Muscle of back (tissue), 11 donors: ENCODE data around the gene ALLC. TPM values are rescaled to one million over a fixed set of nuclear protein-coding genes. Genes with fewer than 3 reads are reported as not detected.

ENCODE experiments used
- DNase-seq, 3 donors: peaks; one replicate each; pipeline versions ENCODE4 v3.0.0 to v3.0.0-alpha.2; 2013
- polyA plus RNA-seq, 10 donors: library from polyadenylated mRNA; unstranded; fragments of 120-200 nt; gene quantifications; one replicate each; pipeline ENCODE4 v1.2.1, GENCODE V29; 2013; ENCODE audit not compliant: insufficient read length in 10 of 10

Gene ALLC
- polyA plus RNA-seq, 10 donors: 0.11 to 0.20 (median 0.14) TPM; not detected in 7

DNA sequence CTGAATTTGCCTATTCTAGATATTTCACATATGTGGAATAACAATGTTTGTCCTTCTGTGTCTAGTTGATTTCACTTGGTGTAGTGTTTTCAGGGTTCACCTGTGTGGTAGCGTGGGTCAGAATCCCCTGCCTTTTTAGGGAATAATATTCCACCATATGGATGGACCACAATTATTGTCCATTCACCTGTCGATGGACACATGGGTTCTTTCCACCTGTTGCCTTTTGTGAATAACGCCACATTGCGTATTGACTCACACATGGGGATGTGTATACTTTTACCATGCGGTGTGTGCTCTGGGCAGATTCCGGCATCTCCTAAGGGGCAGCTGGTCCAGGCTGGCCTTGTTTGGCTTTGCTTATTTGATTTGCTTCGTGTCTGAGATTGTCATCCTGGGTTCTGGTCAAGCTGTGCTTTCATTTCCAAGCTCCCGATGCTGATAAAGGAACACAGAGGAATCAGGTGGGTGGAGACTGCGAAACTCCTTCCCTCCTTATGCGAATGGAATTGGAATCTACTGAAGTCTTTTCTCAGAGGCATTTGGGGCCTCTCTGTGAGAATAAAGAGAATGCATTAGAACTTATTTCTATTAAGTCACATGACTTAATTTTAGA lies 18.9 kb upstream of the ALLC start:
- DNase-seq: no peak

DNA sequence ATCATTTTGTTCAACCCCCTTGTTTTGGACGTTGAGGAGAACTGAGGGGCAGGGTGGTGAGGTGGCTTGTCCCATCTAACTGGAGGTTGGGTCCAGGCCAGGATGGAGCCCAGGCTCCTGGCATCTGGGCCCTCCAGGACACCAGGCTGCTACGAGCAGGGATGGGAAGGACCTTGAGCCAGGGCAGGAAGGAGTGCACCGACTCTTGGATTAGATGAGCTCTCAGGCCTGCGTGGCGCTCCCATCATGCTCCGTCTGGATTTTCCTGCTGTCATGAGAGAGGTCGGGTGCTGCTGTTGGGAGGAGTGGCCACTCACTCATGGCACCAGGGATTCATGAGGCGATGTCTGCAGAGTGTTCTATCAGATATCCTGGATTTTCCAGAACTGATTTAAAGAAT lies 18.3 kb upstream of the ALLC start:
- DNase-seq: no peak

DNA sequence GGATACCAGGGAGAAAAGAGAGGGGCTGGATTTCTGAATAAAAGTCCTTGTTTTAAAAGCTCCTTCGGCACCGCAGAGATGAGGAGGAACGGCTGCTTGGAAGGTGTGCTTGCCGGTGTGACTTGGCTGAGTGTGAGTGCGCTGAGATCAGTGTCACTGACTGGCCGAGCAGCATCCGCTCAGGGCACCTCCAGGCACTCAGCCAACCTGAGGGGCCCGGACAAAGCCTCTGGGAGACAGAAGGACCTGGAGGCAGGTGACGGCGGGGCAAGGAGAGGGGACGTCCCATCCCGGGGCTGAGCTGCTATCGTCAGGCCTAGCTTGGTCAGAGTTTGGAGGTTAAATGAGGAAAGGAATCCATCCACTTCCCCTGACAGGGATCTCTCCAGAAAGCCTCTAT lies 16.8 kb upstream of the ALLC start:
- no peak for DNase-seq

DNA sequence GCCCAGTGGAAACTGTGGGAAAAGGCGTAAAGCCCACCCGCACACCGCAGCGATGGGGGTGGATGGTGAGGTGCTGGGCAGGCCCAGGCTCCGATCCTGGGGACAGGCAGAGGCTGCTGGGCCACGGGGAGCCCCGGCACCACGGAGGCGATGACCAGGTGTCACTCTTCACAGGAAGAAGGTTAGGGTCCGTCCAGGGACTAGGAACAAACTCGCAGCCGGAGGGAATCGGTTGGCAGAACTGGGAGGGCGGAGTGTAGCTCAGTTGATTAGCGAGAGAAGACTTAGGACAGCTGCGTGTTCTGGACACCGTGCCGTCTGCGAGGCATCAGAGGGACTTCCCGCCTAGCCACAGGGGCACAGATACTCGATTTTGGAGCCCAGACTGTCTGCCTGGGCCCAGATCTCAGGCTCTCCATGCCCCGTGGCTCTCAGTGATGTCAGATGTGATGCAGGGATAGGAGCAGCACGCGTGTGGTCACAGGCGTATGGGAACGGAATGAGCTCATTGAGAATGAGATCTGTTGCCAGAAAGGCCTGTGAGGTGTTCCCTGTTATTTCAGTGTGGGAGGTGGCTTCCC lies 16.1 kb upstream of the ALLC start:
- no peak for DNase-seq

DNA sequence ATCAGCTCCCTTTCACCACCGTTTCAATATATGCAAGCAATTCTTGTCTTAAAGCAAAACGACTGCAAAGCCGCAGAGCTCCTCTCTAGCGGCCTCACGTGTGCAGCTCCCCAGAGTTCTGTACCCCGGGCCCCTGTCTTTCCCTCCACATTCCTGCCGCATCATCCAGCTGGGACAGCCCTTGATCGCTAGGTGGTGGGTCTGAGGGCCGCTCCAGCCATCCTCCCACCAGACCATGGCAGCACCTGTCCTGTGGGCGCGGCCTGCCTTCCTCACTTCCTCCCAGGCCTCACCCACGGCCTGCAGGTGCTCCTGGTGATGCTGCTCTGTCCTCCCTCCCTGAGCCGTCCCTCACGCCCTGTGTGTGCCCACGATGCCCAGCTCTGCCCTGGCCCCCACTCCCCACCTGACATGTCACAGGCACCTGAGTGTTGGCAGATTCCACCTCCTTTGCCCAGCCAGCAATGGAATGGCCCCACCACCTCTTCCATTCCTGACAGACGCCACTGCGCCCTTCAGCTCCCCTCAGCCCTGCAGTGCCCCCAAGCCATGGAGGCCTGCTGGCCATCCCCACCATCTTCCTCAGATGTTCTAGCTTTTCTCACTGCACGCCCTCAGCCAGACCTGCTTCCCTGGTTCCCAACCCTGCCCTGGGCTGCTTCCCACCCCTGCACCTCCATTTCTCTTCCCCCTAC lies 15.3 kb upstream of the ALLC start:
- no peak for DNase-seq

DNA sequence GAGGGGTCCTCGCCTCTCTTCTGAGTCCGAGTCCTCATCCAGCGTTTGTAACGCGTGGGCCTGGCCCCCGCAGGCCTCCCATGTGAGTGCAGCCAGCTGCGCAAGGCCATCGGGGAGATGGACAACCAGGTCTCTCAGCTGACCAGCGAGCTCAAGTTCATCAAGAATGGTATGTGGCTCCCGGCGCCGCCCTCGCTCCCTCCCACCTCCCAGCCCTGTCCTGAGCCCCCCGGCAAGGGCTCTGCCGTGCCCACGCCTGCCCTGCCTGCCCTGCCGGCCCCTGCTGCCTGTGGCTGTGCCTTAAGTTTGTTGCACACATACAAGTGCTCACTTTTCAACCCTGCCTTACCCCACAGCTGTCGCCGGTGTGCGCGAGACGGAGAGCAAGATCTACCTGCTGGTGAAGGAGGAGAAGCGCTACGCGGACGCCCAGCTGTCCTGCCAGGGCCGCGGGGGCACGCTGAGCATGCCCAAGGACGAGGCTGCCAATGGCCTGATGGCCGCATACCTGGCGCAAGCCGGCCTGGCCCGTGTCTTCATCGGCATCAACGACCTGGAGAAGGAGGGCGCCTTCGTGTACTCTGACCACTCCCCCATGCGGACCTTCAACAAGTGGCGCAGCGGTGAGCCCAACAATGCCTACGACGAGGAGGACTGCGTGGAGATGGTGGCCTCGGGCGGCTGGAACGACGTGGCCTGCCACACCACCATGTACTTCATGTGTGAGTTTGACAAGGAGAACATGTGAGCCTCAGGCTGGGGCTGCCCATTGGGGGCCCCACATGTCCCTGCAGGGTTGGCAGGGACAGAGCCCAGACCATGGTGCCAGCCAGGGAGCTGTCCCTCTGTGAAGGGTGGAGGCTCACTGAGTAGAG lies 14.4 kb upstream of the ALLC start:
- DNase-seq: no peak

DNA sequence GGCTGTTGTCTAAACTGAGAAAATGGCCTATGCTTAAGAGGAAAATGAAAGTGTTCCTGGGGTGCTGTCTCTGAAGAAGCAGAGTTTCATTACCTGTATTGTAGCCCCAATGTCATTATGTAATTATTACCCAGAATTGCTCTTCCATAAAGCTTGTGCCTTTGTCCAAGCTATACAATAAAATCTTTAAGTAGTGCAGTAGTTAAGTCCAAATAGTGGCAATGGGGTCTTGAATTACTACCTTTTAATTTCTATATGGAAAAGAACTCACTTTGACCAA lies 13.8 kb upstream of the ALLC start:
- DNase-seq: no peak

DNA sequence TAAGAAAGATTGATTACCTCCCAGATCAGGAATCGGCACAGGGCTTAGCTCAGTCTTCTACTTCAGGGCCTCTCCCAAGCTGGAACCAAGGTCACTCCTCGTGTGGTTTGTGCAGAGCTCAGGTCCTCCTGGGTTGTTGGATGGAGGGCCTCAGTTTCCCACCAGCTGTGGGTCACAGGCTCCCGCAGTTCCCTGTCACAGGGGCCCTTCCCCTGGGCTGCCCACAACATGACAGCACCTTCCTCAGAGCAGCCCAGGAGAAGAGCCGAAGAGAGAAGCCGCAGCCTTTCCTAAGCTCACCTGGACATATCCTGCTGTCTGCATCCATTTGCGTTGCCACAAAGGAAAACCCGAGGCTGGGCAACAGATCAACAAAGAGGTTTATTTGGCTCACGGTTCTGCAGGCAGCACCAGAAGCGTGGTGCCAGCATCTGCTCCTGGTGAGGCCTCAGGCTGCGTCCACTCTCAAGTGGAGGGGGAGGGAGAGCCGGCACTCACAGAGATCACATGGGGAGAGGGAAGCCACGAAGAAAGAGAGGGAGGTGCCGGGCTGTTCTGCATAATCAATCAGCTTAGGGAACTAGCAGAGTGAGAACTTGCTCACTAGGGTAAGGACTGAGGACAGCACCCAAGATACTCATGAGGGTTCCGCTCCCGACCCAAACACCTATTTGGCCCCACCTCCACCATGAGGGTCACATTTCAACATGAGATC lies 13.0 kb upstream of the ALLC start:
- DNase-seq: no peak

DNA sequence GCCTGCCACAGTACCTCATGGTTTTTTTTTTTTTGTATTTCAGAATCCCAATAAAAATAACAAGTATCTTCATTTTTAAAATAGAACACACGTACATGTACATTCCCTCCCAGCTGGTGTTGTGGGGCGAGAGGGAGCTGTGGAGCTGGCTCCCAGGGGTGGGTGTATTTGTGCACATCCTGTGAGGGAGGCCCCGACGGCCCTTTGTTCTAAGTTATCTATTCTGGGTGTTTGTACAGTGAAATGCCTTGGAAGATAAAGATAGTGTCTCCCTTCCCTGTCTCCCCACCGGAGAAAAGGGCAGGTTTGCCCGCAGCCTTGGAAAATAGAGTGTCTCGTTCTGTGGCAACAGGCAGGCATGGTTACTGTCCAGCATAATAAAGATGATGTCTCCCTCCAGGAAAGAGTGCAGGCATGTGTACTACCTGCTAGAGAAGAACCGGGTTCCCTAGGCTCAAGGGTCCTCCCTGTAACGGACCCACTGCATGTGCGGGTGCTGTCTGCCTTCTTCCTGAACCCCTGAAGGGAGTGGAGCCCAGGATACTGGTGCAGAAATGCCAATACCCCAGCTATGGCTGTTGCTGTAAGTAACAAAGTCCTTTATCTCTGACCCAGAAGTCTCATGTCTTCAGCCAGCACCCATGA lies 12.1 kb upstream of the ALLC start:
- DNase-seq: no peak

DNA sequence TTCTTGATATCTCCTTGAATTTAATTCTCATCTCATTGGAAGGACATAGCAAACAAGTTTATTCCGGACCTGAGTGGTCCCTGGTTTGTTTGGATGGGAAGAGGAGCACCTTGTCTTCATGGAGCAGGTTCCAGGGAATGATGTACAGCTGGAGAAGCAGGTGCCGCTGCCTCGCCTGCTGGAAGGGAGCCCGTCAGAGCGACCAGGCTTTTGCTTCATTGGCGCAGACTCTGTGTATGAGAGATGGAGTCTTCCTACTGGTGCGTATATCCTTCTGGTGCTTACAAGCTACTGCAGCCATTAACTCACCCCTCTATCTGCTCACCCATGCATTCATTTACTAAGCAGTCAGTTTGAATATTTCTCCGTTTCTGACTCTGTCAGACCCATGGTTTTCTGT lies 11.6 kb upstream of the ALLC start:
- no peak for DNase-seq

DNA sequence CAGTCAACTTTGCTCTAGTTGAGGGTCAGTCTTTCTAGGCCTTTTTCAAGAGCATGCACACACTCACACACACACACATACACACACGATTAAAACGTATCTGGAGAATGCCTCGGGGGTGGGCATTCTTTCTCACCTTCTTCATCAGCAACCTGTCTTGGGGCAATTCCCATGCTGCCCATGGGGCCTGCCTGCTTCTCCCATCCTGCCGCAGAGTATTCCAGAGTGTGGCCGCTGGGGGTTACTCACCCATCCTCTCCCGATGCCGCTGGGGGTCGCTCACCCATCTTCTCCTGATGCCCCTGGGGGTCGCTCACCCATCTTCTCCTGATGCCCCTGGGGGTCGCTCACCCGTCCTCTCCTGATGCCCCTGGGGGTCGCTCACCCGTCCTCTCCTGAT lies 10.8 kb upstream of the ALLC start:
- no peak for DNase-seq

DNA sequence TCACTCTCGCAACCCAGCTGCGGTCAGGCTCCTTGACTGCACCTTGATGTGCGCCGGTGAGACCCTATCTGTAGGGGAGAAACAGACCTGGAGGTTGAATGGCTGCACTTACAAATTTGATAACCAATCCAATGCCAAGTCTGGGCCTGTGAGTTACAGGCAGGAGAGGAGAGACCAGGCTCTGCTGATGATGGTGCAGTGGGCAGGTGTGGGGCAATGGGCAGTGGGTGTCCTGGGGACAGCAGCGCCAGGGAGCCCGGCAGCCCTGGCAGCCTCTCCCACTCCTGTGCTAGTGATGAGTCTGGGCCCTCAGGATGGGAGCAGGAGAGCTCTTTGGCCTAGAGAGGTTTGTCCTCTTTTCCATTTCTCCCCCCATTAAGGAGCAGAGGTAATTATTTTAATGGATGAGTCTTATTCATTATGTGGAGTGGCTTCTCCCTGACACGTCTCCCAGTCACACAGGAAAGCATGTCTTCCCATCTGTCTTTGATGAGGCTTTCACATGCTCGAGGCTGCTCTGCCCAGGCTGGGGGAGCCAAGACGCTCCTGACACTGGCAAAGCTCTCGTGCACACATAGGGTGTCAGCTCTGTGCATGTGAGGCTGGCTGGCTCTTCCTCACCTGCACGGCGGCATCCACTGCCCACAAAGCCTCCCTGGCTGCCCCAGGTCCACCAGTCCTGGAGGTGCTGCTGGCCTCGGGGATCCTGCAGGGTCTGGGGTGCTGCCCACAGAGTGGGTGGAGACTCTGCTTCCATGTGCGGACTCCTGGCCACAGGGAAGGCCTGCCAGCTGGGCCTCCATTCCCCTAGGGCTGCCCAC lies 10.0 kb upstream of the ALLC start:
- no peak for DNase-seq

DNA sequence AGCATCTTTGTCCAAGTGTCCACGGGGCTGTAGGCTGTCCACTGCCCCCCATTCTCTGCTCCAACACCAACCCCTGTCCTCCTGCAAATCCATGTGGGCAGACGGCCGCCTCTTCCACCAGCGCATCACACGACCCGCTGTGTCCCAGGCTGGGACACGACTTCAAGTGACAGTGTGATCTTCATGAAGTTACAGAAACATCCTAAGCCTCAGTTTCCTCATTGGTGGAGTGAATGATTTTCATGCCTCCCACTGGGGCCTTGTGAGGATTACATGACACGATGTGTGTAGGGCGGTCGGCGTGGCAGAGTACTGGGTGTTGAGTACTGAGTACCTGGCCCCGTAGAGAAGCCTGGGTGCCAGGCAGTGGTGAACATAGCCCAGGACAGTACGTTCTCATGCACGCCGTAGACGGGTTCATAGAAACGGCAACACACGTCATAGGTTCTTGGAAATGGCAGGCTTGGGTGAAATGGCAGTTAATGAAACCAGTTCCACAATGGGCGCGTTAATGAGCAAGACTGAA lies 9.3 kb upstream of the ALLC start:
- no peak for DNase-seq

DNA sequence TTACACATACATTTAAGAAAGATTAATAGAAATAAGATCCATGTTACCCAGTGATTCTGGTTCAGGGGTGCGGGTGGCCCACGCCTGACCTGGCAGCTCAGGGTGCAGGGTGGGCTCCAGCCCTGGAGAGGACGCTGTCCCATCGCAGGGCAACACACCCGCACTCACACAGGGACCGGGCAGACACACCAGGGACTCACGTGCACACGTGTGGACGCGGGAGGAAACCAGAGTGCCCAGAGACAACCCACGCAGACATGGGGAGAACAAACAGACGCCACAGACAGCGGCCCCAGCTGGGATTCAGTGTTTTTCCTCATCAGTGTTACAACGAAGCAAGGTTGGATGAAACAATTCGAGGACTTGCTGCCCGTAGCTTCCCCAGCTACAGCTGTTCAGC lies 8.4 kb upstream of the ALLC start:
- no peak for DNase-seq

DNA sequence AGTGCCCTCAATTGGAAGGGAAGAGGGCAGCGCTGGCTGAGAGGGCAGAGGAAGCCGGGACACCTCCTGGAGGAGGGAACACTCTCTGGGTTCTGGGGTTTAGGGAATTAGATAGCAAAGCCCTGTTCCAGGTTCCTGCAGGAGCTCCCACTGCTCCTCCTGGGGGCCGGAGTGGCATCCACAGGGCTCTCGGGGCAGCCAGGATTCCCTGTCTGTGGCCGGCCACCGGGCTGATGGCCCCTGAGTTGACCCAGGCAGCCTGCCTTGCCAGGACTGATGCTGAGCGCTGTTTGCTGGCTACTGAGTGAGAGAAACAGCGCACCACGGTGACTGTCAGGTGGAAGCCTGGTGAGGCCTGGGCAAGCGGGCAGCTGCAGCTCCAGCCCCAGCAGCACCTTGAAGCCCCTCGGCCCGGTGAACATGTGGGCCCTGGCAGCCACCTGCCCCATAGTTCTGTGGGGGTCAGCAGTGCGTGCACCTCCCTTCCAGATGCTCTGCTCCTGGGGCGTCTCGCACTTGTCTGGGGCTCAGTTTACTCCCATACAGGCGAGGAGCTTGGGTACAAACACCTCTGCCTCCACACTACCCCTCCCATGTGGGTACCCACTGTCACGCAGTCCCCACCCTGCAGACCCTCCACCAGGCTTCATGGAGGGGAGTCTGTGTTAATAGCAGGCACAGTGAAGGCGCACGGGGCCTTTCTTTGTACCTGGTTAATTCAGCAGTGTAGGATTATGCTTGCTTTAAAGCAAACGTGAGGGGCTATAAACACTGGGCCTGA lies 7.7 kb upstream of the ALLC start:
- no peak for DNase-seq

DNA sequence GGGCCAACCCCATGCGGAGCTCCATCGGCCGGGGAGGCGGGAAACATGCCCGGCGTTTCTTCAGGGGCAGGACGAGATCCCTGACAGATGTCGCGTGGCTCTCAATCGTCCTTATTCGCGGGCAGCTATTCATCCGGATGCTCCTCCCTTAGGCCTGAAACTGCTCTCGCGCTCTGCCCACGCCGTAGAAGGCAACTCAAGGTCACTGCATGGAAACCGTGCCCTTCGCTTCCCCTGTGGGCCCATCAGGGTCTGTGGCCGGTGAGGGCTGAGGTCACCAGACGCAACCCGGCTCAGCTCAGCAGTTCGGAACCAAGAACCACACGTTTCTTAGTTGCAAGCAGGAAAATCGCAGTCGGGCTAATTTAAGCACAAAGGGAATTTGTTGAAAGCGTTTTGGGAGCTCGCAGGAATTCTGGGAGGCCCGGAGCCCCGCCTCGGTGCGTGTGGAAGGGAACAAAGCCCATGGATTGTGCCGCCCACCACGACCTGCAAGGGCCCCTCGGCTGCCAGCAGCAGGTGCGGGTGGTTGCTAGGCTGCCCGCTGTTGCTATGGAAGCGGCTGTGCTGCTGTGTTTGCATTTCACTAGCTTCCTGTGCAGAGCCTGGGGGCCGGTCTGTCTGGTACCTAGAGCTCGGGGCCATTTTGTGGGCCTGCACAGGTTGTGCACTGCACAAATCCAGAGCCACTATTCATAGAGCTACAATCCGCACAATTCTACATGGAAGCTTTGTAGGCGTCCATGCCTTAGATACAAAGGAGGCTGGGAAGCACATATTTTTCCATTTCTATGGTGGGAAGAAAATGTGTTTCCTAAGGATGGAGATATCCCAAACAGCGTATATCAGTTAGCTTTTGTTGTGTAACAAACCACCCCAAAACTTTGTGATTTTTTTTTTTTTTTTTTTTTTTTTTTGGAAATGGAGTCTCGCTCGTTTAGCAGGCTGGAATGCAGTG lies 6.0 kb upstream of the ALLC start:
- DNase-seq: peak in 2 of 3 donors; percentile 30 to 80

DNA sequence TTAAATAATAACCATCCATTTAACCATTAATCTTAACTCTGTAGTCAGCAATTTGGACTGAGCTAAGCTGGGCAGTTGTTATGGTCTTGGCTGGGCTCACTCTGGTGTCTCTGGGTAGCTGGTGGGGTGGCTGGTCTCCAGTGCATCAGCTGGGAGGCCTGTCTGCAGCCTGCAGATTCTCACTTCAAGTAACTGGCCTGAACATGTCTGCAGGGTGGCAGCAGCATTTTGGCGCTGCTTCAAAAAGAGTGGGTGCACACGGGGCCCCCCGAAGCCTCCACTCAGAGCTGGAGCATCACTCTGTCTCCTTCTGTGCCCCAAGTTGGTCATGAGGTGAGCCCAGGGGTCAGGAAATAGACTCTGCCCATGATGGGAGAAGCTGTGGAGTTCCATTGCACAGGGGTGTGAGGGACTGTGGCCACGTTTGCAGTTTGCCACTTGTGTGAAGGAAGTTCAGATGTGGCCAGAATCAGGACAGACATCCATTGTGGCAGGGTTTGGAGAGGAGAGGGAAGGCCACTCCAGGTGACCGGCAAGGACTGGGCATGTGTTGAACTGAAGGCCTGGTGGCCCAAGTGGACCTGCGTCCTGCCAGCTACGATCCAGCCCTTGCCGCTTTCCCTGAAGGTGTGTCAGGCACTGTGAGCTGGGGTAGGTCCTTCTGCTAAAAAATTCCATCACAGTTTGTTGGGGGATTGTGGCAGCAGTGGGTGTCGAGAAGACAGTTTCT lies 4.9 kb upstream of the ALLC start:
- DNase-seq: no peak

DNA sequence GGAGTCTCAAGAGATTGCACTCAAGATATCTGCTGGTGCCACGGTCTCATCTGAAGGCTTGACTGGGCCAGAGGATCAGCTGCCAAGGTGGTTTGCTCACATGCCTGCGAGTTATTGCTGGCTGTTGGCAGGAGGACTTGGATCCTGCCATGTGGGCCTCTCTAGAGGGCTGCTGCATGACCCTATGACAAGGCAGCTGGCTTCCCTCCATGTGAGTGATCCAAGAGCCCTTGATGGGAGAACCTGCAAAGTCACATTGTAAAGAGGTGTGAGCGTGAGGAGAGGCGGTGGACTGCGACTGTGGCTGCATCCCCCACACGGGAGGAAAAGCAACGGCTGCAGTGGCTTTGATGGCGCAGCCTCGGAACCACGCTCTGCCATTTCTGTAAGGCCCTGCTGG lies 4.0 kb upstream of the ALLC start:
- DNase-seq: no peak
